MM.1S (cell line): ENCODE results near the gene SLC25A22.

Experiments used
- EZH2 ChIP-seq: fragments of 300-600 bp; sonication (generic); optimal IDR thresholded peaks from 2 replicates; pipeline ENCODE3; 2017; ENCODE audit warnings: low read depth, mild to moderate bottlenecking, antibody characterized with exemption, low read length, mixed read lengths
- EZH2phosphoT487 ChIP-seq: fragments of 300-600 bp; sonication (generic); IDR thresholded peaks from 2 replicates; pipeline ENCODE4 v1.6.1; 2018; ENCODE audit warnings: antibody characterized with exemption, low read length
- TF ChIP-seq, protein P1 (sequence below): fragments of 300-600 bp; sonication (generic); IDR thresholded peaks from 2 replicates; pipeline ENCODE4 v1.5.1; 2016; ENCODE audit warnings: antibody characterized with exemption, low read length, mixed read lengths

DNA sequence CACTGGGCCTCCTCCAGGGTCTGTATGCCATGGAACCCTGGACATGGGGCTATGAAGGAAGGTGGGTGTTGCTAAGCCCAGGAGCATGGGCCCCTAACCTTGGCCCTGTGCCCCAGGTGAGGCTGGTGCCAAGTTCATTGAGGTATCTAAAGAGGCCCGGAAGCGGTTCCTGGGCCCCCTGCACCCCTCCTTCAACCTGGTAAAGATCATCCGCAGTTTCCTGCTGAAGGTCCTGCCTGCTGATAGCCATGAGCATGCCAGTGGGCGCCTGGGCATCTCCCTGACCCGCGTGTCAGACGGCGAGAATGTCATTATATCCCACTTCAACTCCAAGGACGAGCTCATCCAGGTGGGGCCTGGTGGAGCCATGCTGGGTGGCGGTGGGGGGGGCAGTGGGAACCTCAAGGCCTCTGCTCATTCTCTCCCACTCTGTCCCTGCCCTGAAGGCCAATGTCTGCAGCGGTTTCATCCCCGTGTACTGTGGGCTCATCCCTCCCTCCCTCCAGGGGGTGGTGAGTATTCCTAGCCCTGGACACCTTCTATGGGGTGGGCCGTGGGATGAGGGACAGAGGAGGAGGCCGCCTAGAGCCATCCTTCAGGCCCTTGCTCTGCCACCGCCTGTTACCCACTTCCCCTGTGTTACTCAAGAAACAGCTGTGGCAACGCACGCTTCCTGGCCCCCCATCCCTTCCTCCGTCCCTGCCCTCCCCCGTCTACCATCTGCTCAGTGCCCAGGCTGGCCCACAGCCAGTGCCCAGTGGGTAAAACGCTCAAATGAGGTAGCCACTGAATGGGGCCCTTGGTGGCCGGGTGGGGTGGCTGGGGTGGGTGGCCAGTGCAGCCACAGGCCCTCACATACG is 23.7 kb upstream of the SLC25A22 start:
- TF ChIP-seq, protein P1, sequence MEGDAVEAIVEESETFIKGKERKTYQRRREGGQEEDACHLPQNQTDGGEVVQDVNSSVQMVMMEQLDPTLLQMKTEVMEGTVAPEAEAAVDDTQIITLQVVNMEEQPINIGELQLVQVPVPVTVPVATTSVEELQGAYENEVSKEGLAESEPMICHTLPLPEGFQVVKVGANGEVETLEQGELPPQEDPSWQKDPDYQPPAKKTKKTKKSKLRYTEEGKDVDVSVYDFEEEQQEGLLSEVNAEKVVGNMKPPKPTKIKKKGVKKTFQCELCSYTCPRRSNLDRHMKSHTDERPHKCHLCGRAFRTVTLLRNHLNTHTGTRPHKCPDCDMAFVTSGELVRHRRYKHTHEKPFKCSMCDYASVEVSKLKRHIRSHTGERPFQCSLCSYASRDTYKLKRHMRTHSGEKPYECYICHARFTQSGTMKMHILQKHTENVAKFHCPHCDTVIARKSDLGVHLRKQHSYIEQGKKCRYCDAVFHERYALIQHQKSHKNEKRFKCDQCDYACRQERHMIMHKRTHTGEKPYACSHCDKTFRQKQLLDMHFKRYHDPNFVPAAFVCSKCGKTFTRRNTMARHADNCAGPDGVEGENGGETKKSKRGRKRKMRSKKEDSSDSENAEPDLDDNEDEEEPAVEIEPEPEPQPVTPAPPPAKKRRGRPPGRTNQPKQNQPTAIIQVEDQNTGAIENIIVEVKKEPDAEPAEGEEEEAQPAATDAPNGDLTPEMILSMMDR: no peak
- TF ChIP-seq EZH2 (no peak), EZH2phosphoT487 (no peak)
